Central memory CD4-positive, alpha-beta T cell (primary cell): ENCODE data around the gene GLI2.

Experiments used
- DNase-seq: peaks from one replicate; pipeline ENCODE4 v3.0.0; 2022

Gene GLI2

DNA sequence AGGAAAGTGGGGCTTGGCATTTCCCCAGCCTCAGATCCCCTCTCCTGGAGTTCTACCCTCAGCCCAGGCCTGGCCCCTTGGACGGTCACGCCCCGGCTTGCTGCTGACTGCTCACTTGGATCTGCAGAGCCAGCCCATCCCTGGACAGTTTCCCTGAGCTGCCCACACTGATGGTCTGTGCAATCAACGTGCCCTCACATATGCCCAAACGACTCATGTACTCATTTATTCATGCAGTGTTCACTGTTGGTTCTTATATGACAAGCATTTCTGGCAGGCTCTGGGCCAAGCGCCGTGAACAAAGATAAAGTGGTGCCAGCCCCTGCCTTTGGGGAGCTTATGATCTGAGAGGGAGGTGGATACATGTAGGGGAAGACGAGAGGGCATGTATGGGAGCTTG lies 20.3 kb upstream of the GLI2 start:
- DNase-seq = no peak

DNA sequence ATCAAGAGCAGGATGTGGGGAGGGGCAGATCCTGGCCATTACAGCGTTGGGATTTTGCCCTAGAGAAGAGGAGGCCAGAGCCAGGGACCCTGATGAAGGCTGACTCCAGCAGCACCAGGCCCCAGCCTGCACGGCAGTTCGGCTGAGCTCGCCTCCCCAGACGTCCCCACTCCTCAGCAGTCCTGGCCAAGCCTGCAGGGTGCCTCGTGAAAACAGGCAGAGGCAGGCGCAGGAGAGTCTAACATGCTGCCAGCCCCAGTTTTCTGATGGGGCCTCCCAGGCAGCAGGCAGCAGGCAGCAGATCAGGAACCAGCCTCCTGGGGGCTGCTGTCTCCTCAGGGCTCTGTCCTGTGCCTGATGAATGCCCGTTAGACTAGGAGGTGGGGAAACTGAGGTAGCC lies 19.7 kb upstream of the GLI2 start:
- no peak for DNase-seq

DNA sequence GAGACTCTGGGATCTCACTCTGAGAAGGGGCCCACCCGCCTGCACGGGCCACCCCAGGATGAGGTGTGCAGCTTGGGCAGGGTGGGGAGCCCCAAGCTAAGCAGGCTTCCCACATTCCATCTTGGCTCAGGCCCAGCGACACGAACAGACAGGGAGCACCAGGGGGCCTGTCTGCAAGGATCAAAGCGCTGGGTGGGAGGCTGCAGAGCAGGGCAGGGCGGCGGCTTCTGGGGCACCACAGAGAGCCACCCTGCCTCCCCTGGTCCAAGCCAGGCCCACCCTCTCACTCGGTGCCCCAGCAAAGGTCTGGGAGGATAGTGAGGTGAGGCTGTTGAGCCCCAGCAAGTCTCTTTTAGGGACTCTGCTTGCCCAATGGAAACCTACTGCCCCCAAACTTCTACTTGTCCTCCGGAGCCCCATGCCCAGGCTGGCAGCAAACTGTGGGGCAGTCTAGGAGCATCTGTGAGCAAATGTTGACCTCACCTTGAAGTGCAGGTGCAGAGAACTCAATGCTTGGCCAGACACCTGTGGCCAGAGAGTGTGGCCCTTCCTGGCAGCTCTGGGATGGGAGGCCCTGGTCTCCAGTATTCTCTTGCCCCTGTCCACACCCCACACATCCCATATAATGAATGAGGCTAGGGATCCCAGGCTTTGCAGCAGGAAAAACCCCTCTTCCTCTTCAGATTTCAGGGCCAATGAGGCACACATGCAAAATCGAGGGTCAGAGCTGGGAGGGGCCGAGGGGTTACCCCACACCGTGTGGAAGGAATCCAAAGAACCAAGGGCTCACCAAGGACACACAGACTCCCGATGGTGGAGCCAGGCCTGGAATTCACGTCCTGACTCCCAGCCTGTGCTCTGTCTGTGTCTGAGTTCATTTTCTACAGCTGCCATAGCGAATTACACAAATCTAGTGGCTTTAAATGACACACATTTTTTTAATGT lies 18.8 kb upstream of the GLI2 start:
- no peak for DNase-seq

DNA sequence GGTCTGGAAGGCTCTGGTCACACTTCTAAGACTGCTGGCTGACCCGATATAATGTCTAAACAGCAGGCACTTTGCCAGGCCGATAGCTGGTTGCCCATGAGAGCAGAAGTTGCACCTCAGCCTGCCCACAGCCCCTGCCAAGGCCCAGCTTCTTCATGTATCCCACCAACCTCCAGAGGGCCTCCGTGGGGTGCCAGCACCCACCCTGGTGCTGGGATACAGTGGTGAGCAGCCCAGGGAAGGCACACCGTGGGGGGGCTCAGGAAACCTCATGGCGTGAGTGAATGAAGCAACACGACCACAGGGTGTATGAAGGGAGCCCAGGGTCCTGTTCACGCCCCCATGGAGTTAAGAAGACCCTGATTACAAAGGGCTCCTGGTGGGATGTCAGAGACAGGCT lies 16.2 kb upstream of the GLI2 start:
- no peak for DNase-seq

DNA sequence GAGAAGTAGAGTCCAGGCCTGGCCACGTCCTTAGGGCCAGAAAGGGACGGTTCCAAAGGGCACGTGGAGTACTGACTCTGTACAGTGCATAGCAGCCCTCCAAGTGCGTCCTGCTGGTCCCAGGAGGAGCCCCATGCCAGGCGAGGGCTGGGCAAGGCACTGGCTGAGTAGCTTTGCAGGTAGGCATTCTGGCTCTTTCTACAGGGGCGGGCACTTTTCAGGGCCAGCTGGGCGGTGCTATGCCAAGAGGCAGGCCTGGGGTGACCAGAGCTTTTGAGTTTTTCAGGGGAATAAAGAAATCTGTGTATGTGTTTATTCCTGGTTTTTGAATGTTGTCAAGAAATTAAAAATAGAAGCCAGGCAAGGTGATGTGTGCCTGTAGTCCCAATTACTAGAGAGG lies 15.4 kb upstream of the GLI2 start:
- no peak for DNase-seq

DNA sequence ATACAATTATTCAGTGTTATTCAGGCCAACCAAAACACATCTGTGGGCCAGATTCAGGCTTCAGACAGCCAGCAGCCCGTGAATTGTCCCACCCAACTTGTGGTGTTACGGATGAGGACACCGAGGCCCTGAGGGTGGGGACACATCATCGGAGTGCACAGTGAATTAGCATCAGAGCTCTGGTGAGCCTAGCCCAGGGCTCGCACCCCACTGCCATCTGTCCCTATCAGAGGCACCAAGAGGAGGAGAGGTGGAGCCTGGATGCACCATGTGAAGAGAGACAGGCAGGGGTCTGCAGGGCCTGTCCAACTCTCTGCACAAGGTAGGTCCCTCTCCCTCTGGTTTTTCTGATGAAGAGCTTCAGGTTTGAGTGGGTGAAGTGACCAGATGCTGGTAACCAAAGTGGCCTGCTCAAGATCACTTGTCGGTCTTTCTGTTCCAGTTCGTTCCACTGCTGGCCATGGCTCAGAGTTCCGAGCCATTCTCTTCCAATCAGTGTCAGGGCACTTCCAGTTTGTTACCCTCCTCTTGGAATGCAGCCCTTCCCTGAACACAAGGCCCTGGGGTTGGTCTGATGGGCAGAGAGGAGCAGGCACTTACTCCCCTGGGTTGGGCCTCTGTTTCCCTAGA lies 14.8 kb upstream of the GLI2 start:
- no peak for DNase-seq

DNA sequence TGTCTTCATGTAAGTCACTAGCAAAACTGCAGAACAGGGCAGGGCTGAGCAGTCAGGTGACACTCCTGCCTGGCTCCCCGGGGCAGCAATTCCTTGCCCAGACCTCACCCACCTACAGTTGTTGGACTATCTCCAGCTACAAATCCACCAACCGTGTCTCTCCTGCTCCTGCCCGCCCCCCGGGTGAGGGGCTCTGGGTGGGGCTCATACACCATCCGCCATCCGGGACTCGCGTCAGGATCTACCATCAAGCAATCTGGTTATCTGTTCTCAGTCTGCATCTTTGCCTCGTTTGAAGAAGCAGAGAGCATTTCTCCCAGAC lies 13.5 kb upstream of the GLI2 start:
- no peak for DNase-seq

DNA sequence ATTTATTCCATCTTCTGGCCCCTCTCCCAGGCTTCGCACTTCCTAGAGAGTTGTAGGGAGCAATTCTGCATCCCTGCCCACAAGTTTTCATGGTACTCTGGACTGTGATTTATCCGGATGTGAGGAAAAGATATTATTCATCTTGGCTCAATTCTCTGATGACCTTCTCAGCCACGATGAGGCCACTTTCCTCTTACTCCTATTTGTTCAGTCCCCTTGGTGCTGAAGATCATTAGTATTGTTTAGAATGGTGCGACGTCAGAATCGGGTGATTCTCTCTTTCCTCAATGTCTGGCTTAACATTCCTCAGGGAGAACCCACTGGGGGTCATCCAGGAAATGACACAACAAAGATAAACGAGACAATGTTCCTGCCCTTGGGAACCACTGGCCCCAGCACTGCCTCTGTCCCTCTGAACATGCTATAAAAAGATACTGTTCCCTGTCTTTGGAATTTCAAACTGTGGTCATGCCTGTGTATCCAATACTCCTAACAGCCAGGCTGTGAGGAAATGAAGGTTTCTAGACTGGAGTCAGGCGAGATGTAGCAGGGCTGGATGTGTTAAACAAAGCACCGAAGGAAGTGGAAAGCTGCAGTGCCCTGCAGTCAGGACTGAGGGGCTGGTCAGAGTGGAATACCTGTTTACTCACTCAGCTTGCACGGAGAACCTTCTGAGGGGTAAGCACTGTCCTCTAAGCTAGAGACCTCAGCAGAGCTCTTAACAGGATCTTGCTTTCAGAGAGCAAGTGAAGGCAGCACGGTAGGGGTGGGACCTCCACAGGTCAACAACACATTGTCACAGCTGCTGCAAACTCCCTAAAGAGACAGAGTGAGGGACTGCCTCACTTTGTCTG lies 12.9 kb upstream of the GLI2 start:
- no peak for DNase-seq

DNA sequence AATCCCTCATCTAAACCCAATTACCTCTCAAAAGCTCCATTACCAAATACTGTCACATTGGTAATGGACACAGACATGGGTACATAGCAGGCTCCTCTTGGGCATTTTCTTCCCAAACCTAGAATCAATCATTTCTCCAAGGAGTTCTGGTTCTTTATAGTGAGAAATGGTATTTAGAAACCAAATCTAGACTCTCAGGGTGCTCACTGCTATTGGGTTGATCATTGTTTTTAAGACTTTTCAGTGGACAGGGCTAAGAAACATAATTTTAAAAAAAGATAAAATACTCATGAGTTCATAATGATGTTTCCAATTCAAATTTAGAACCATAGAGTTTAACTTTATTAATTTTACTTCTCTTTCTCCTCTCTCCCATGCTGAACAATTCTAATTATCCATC lies 9.4 kb upstream of the GLI2 start:
- DNase-seq = no peak

DNA sequence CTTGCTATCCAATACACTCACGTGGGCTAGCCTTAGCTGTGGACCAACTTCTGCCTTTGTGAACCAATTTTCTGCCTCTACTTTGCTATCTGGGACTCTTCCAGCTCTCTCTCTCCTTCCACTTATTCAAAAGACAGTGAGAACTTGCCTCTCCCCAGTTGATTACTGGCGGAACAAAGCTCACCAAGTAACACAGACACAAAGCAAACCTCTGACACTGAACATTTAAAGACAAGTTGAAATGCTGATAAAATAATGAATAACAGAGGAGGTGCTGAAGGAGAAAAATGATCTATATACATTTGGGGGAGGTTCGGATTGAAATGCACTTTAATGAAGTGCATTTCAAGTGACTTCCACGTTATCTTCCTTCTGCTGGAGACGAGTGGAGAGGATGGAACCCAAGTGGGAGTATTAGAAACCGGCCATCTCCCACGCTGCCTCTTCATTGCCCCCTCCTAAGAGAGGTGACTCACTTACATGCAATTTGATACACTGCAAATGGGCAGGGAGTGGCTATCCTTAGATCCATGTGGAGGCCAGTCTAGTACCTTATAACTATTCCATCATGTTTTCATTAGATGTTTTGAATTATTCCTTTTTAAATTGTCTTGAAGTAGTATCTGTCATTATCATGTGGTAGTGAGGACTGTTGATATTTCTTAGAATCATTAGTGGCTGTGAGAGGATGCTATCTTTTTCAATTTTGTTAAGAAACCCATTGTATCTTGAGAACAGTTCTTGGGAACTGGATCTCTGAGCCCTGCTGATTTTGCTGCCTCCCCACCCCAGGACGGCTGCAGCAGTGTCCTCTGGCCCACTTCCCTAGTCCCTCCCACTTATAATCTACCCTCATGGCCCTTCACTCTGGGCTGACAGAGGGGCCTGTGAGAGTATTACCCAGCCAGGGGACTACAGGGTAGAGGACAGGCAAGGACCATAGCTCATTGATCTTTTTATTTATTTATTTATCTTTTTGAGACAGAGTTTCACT lies 6.0 kb upstream of the GLI2 start:
- DNase-seq = no peak

DNA sequence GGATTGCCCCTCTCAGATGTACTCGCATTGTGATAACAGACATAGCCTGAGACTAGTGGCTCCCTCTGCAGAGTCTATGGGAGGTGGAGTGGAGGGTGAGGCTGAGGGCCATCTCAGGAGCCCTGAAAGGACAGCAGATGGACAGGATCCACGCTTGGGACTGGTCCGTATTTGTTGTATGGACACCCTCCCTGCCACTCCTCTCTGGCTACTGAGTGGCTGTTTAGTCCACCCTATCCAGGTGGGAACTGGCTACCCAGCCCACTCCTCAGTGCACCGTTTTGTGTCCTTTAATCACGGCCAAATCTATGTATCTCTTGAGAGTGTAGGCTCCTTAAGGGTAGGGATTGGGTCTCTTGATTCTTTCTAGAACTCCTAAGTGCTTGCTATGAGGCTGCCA lies 4.5 kb upstream of the GLI2 start:
- no peak for DNase-seq

DNA sequence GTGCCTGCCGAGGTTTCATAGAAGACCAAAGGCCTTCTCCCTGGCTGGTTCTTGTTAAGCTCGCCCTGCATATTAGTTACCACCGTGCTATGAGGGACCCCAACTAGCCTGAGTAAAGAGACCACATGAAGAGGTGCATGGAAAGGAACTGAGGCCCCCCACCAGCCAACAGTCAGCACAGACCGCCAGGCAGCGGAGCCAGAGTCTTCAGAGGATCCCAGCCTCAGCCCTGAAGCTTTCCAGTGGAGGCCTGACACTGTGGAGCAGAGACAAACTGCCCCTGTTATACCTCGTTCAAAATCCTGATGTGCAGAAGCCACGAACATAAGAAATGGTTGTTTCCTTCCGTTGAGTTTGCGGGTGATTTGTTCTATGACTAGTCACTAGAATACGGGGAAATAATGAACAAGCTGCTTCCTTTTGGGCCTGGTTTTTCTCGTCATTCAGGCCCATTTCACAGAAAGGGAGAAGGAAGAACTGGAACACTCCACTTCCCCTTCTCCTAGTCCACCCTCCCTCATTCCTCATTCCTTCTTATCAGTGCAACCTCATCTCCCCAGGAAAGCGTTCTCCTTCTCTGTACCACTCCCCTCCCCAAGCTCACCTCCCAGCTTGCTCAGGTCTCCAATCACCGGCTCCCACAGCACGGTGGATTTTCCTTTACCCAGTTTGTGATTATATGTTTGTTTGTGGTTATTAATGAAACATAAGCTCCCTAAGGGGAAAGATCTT lies 3.0 kb upstream of the GLI2 start:
- DNase-seq = no peak

DNA sequence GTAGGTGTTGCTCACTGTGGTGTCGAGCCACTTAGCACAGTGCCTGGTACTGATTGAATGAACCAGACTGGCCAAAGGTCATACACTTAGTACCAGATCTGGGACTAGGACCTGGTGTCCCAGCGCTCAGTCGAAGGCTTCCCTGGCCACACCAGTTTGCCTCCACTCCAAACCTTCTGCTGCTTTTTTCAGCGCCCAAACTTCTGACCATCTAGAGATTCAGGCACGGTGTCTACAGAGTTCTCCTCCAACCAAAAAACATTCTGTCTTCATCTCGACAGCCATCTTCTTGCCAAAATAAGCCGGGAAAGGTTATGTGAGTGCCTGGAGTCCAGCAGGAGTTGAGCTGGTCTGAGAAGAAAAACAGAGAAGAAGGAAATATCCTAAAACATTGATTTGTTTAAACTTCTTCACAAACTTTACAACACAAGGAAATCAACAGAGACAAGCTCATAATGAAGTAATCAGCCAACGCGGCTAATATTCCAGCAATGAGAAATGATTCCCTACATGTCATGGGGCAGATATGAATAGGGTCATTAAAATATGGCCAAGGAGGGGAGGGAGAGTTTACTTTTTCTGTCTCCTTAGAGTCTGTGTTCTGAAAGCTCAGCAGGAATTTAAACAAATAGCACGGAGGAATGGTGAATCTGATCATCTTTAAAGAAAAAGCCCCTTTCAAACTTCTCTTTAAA lies 2.3 kb upstream of the GLI2 start:
- DNase-seq = no peak

DNA sequence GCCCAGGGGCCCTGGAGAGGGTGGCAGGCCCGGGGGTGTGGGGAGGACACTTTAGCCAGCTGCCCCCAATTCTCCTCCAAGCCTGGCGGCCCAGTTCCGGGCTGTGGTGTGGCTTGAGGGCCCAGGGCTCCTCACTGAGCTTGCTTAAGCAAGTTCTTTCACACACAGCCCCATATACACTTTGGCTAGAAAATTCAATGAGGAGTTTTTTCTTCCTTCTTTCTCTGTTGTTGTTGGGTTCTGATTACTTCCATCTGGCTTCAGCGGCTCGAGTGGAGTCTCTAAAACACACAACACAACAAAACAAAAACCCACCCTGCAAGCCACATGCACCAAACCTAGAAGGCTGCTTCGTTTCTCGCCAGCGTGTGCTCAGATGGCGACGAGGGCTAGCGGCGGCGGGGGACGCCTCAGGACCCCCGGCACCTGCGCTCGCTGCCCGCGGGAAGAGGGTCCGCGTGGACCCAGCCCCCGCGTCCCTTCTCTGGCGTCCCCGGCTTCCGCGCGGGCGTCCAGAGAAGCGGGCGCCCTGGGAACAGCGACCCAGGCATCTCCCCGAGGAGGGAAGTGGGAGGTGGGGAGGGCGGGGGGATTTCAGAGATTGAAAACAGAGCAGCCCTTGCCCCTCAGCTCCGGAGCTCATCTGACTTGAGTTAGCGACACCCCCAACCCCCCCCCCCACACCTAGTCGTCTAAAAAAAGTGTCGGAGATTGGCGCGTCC lies 577 bp upstream of the GLI2 start:
- DNase-seq = no peak

DNA sequence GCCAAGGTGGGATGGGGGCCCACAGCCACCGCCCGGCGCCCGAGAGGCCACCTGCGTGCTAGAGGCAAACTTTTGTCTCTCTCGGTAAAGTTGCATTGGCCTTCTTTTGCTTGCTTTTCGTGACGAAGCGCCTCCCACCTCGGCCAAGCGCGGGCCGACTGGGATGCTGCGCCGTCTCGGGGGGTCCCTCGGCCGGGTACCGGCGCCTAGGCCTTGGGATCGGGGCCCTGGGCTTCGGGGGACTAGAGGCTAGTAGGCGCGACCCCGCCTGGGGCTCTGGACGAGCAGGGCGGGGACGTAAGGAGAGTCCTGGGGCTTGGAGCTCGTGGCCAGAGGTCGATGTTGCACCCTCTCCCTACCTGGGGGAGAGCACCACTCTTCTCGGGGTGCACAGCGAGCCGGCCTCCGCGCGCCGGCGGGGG lies 545 bp downstream of the GLI2 start:
- DNase-seq = no peak

DNA sequence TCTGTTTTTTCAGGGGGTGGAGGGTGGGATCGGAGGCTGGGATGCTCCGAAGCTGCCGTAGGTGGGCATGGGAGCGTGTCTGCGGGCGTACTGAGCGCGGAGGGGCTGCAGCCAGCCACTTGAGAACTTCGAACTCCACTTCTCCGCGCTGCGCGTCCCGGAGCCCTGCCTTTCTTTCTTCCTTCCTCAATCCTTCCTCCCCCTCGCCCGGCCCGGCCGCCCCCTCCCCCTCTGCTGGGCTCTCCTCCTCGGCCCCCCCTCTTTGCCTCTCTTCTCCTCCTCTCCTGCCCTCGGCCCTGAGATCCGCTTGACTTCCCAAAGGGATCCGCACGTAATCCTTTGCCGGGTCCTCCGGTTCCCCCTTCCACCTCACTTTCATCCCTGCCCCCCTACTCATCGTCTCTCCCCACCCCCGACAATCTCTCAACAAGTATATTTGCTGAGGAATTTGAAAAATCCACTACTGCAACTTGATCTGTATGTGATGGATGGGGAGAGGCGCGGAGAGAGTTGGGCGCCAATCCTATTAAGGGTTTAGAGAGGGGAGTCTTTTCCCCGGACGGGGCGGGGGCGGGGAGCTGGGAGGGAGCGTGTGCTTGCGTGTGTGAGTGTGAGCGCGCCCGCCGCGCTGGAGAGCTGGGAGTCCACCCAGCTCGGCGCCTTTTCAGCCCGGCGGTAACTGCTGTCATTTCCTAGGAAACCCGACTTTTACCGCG lies 1.1 kb downstream of the GLI2 start:
- DNase-seq = no peak

DNA sequence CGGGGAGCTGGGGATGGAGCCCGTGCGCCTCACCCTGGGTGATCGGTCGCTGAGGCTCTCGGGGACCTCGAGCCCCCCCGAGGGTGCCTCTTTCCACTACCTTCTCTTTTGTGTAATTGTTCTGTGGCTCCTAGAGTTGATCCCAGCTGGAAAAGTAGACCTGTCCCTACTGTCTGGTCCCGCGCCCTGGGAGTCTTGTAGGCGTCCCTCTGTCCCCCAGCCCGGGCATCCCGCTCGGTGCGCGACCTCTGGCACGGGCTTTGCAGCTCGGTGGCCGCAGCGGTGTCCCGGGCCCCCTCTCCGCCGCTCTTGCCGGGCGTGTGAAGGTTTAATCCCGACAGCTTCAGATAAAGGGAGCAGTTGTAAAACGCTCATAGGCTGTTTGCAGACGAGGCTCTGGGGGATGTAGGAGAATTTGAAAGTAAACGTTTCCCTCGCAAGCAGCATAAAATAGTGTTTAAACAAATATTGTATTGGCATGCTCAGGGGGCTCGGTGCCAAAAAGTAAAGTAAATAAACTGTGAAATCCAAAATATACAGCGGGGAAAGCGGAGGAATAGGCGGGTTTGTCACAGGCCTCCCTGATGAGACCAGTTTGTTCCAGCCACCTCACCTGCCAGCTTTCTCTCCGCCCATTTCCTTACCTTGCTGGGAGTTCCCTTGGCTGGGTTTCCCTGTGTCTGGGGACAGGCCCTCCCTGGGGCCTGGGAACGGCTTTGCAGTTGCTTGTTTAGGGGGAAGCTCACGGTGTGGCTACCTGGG lies 1.9 kb downstream of the GLI2 start:
- DNase-seq = no peak

DNA sequence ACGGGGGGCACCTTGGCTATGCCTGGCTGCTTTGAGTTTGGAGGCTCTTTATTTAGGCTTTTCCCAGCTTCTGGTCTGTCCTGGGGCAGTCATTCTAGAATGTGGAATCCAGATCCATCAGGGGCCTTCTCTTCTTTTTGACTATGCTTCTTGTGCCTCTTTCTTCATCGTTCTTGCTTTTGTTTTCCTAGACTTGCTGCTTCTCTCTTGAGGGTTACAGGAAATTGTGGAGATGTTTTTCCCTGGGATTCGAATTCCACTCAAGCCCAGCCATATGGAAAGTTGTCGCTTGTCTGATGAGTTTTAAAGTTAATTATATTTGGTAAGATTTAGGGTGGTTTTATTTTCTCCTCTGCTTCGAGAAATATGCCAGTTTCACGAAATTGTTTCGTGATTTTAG lies 2.4 kb downstream of the GLI2 start:
- DNase-seq = no peak
